GM12872 (cell line): ENCODE data around the gene THOC5.

Experiments
- TF ChIP-seq, protein P1 (sequence below): IDR thresholded peaks from 3 replicates; pipeline ENCODE4 v1.5.1; 2011; ENCODE audit warnings: low read depth, mild to moderate bottlenecking, low read length, moderate library complexity; ENCODE audit not compliant: insufficient read depth

The THOC5 gene

DNA sequence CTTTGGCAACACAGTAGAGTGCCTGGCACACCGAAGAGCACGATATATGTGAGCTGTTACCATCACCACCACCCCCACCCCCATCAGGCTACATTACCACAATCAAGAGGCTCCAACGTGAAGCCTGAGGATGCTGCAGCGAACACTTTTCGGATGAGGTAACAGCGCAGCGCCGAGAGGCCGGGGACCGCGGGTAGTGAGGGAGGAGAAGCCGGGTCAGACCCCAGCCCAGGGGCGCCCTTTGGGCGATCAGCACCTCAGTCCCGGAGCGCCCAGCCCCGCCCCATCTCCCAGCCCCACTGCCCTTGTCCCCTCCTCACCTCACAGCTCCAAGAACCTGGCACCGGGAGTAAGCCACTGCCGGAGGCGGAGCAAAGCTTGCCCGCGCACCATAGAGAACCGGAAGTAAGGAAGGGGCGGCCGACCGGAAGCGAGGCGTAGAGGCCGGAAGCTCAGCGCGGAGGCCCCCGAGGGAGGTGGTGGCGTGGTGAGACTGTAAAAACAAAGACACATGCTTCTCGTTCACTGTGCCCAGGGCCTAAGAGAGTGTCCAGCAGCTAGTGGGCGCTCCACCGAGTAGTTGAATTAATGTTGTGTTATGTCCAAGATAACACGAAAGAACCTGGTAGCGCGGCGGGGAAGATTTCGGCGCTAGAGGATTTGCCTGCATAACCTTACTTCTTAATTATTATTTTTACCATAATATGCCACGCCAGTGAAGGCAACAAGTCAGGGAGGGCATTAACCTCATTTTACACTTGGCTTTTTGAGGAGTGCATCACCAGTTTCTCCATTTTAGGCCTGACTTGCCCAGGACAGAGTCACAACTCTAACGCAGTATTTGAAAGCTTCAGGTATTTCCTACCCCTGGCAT lies at the start of gene THOC5:
THOC5 (minus strand) TSS at position 407 of the 874 bp plus-strand sequence. CDS start 4,610 bp downstream, outside the sequence.
- TF ChIP-seq, protein P1, sequence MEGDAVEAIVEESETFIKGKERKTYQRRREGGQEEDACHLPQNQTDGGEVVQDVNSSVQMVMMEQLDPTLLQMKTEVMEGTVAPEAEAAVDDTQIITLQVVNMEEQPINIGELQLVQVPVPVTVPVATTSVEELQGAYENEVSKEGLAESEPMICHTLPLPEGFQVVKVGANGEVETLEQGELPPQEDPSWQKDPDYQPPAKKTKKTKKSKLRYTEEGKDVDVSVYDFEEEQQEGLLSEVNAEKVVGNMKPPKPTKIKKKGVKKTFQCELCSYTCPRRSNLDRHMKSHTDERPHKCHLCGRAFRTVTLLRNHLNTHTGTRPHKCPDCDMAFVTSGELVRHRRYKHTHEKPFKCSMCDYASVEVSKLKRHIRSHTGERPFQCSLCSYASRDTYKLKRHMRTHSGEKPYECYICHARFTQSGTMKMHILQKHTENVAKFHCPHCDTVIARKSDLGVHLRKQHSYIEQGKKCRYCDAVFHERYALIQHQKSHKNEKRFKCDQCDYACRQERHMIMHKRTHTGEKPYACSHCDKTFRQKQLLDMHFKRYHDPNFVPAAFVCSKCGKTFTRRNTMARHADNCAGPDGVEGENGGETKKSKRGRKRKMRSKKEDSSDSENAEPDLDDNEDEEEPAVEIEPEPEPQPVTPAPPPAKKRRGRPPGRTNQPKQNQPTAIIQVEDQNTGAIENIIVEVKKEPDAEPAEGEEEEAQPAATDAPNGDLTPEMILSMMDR, result peak; percentile 55; the same call in 2 of the 3 replicates

DNA sequence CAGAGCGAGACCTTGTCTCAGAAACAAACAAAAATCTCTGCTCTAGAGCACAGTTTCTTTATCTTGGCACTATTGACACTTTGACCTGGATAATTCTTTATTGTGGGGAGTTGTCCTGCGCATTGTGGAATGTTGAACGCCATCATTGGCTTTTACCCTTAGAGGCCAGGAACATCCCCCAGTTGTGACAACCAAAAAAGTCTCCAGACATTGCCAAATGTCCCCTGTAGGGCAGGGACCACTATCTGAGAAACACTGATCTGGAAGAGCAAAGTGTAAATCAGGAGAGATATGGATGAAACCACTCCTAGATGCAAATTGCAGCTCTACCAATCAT lies 45.1 kb upstream of the THOC5 start:
- TF ChIP-seq, protein P1, result no peak

DNA sequence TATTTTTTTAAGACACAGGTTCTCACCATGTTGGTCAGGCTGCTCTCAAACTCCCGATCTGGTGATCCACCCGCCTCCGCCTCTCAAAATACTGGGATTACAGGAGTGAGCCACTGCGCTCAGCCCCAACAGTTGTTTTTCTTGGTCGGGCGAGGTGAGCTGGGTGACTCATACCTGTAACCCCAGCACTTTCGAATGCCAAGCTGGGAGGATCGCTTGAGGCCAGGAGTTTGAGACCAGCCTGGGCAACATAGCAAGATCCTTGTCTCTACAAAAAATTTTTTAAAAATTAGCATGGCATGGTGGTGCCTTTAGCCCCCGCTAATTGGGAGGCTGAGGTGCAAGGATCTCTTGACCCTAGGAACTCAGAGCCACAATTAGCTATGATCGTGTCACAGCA lies 42.9 kb upstream of the THOC5 start:
- TF ChIP-seq, protein P1, result no peak

DNA sequence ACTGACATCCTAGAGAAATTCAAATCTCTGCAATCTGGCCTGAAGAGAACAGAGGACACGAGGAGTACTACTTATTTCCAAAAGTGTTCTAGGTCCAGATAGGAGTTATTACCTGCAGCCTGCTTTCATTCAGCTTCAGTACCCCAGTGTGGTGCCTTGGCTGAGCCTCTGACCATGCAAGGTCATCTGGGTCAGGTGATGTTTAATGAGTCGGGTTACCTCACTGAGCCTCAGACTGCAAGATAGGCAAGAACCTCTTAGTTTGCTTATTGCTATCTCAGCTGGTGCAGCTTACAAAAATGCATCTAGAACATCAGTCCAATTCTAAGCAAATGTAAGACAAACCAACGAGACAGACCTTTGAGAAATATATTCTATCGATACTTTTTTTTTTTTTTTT lies 40.4 kb upstream of the THOC5 start:
- TF ChIP-seq, protein P1, result no peak

DNA sequence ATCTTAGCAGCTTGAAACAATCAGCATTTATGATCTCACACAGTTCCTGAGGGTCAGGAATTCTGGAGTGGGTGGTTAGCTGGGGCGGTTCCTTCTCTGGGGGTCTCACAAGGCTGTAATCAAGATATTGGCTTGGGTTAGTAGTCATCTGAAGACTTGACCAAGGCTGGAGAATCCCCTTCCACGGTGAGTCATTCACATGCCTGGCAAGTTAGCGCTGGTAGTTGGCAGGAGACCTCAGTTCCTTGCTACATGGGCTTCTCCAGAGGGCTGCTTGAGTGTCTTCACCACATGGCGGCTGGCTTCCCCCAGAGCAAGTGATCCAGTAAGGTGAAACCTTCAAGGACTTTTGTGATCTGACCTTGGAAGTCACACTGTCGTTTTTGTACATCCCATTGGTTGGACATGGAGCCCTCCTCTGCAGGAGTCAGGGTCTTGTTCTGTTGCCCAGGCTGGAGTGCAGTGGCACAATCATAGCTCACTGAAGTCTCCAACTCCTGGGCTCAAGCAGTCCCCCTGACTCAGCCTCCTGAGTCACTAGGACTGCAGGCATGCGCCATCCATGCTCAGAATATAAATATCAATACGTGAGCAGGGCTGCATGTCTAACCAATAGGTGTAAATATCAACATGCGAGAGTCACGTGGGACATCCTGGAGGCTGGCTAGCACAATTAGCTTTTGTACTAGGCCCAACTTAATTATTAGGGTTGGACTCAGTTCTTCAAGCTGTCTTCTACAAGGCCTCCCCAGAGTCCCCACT lies 34.6 kb upstream of the THOC5 start:
- TF ChIP-seq, protein P1, result no peak

DNA sequence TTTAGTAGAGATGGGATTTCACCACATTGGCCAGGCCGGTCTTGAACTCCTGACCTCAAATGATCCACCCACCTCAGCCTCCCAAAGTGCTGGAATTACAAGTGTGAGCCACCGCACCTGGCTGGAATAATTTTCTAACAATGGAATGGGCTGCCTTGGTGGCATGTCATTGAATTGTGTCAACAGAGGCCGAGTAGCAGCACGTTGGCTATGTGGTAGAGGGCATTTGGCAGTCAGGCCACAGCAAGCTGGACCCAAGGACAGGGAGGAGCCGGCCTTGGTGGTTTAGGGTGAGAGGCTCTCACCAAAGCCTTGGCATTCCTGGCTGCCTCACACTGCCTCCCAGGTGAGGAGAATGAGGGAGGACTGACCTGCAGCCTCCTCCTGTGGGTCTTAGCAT lies 31.4 kb upstream of the THOC5 start:
- TF ChIP-seq, protein P1, result no peak

DNA sequence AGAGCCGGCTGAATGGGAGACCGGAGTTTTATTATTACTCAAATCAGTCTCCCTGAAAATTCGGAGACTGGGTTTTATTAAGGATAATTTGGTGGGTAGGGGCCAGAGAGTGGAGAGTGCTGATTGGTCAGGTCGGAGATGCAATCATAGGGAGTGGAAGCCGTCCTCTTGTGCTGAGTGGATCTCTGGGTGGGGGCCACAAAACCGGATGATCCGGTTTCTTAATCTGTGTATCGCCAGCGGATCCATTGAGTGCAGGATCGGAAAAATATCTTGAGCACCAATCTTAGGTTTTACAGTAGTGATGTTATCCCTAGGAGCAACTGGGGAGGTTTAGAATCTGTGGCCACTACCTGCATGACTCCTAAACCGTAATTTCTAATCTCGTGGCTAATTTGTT lies 28.2 kb upstream of the THOC5 start:
- TF ChIP-seq, protein P1, result no peak
